ENCODE measurements around the gene MBTD1.

Gene MBTD1

DNA sequence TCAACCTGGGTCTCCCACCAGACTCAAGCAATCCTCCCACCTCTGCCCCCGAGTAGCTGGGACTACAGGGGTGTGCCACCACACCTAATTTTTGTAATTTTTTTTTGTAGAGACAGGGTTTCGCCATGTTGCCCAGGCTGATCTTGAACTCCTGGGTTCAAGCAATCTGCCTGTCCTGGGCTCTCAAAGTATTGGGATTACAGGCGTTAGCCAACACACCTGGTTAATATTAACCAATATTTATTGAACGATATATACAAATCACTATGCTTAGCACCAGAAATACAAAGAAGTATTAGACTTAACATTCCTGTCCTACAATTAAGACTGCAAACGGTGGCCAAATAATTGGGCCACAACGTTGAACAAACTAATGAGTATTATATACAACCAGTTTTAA, 4.2 kb downstream of the MBTD1 start:
- TF ChIP-seq, protein P1, sequence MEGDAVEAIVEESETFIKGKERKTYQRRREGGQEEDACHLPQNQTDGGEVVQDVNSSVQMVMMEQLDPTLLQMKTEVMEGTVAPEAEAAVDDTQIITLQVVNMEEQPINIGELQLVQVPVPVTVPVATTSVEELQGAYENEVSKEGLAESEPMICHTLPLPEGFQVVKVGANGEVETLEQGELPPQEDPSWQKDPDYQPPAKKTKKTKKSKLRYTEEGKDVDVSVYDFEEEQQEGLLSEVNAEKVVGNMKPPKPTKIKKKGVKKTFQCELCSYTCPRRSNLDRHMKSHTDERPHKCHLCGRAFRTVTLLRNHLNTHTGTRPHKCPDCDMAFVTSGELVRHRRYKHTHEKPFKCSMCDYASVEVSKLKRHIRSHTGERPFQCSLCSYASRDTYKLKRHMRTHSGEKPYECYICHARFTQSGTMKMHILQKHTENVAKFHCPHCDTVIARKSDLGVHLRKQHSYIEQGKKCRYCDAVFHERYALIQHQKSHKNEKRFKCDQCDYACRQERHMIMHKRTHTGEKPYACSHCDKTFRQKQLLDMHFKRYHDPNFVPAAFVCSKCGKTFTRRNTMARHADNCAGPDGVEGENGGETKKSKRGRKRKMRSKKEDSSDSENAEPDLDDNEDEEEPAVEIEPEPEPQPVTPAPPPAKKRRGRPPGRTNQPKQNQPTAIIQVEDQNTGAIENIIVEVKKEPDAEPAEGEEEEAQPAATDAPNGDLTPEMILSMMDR (IDR thresholded peaks at IDR 0.05; ENCODE audit: control insufficient read depth, extremely low read depth, insufficient read depth), result no peak
- H3K4me3 ChIP-seq (ENCODE audit: low read depth, low read length), result no peak overlapping the region
- DNase-seq (ENCODE audit: low read depth), result no peak

DNA sequence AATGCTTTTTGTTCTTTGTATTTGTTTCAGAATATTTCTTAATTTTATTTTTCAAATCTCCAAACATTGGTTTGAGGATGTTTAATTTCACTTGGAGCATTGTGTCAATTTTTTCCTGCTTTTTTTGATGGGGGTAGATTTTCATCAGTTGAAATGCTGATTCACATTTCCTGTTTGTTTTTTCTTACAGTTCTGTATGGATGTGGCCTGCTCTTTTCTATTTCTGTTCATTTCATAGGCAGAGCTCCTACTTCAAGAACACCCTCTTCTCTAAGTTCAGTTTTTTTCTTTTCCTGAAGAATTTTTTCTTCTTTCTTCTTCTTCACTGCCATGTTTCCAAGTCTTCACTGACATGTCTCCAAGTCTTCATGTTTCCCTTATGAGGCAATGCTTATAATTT, 8.8 kb downstream of the MBTD1 start:
- DNase-seq (ENCODE audit: low read depth), result no peak
- H3K4me3 ChIP-seq (ENCODE audit: low read depth, low read length), result no peak overlapping the region
- TF ChIP-seq, protein P1 (IDR thresholded peaks at IDR 0.05; ENCODE audit: control insufficient read depth, extremely low read depth, insufficient read depth), result no peak

DNA sequence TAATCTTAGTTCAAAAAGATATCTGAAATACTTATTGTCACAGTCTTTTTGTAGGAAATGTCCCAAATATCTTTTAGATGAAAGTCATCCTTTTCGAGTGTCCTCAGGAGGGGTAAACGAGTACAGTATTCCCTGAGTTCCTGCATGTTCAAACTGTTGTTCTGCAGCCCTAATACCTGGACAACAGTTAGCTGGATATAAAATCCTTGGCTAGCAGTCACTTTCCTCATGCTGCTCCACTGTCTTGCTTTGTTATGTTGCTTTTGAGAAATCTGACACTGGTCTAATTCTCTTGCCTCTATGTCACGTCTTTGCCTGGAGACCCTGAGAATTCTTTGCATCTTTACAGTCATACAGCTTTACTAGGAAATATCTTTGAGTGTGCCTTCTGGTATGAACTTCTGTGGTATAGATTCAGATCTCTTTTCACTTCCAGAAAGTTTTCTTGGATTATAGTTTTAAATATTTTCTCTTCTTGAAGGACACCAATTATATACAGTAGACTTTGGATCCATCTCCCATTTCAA, 9.5 kb downstream of the MBTD1 start:
- H3K4me3 ChIP-seq (ENCODE audit: low read depth, low read length), result no peak overlapping the region
- TF ChIP-seq, protein P1 (IDR thresholded peaks at IDR 0.05; ENCODE audit: control insufficient read depth, extremely low read depth, insufficient read depth), result no peak
- no peak for DNase-seq (ENCODE audit: low read depth)

DNA sequence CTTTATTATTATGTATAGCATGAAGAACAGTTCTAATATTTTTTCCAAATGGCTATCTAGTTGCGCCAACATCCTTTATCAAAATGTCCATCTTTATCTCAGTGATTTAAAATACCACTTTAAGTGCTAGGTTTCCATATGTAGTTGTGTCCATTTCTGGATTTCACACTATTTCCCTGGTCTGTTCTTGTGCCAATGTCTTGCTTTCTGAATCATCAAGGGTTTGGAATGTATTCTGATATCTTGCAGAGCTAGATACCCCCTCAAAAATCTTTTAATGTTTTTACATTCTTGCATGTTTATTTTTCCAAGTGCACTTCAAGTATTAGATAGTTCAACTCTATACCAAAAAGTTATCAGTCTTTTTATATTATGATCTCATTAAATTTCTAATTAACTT, 14.3 kb downstream of the MBTD1 start:
- no peak overlapping the region for H3K4me3 ChIP-seq (ENCODE audit: low read depth, low read length)
- no peak for DNase-seq (ENCODE audit: low read depth)
- TF ChIP-seq, protein P1 (IDR thresholded peaks at IDR 0.05; ENCODE audit: control insufficient read depth, extremely low read depth, insufficient read depth), result no peak

DNA sequence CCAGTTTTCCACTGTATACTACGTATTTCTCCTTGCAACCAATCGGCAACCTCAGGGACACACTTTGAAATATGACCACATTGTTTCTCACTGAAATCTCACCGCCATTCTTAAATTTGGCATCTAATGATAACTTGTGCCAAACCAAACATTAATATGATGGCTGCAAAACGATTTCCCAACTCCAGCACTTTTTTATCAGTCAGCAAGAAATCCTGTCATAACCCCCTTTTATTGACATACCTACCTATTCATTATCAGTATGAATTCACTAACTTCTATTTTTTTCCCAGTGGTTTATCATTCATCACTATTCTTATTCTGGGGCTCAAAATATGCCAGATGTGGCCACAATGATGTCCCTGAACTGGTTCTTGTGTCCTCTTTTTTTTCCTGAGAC, 15.8 kb downstream of the MBTD1 start:
- DNase-seq (ENCODE audit: low read depth), result no peak
- H3K4me3 ChIP-seq (ENCODE audit: low read depth, low read length), result no peak overlapping the region
- TF ChIP-seq, protein P1 (IDR thresholded peaks at IDR 0.05; ENCODE audit: control insufficient read depth, extremely low read depth, insufficient read depth), result no peak

DNA sequence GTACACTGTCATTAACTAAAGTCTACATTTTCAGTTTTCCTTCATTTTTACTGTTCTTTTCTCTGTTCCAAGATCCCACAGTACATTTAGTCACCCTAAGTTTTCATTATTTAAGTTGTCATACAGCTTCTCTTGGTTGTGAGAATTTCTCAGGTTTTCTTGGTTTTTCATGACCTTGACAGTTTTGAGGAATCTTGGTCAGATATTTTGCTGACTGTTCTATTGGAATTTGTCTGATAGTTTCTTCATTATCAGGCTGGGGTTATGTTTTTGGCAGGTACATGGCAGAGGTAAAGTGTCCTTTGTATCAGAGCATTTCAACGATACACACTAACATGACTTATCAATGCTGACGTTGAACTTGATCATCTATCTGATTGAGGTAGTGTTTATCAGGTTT, 19.6 kb downstream of the MBTD1 start:
- H3K4me3 ChIP-seq (ENCODE audit: low read depth, low read length), result no peak overlapping the region
- no peak for DNase-seq (ENCODE audit: low read depth)
- TF ChIP-seq, protein P1 (IDR thresholded peaks at IDR 0.05; ENCODE audit: control insufficient read depth, extremely low read depth, insufficient read depth), result no peak

DNA sequence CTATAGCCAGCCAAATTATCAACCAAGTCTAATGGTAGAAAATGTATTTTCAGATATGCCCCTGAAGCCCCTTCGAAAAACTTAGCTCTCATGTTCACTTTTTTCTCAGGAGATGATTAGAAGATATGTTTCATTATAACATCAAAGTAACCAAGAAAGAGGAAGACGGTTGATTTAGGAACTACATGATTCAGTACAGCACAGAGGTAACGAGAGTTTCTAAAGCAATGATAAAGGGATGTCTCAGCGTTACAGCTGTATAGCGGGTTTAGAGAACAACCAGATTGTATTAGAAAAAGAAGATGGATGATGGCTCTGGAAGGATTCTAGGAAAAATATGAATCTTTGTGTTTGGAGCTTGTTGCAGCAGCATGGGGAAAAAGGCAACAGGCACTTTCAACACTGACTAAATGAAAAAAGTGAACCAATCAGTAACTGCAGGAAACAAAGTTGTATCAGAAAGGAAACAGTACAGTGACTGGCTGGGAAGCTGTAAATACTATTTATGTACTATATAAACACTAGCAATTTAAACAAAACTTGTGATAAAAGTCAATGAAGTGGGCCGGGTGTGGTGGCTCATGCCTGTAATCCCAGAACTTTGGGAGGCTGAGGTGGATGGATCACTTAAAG, 21.5 kb downstream of the MBTD1 start:
- no peak overlapping the region for H3K4me3 ChIP-seq (ENCODE audit: low read depth, low read length)
- TF ChIP-seq, protein P1 (IDR thresholded peaks at IDR 0.05; ENCODE audit: control insufficient read depth, extremely low read depth, insufficient read depth), result no peak
- DNase-seq (ENCODE audit: low read depth), result no peak
